Measurements from ENCODE around the gene GRK5.

Gene GRK5

DNA sequence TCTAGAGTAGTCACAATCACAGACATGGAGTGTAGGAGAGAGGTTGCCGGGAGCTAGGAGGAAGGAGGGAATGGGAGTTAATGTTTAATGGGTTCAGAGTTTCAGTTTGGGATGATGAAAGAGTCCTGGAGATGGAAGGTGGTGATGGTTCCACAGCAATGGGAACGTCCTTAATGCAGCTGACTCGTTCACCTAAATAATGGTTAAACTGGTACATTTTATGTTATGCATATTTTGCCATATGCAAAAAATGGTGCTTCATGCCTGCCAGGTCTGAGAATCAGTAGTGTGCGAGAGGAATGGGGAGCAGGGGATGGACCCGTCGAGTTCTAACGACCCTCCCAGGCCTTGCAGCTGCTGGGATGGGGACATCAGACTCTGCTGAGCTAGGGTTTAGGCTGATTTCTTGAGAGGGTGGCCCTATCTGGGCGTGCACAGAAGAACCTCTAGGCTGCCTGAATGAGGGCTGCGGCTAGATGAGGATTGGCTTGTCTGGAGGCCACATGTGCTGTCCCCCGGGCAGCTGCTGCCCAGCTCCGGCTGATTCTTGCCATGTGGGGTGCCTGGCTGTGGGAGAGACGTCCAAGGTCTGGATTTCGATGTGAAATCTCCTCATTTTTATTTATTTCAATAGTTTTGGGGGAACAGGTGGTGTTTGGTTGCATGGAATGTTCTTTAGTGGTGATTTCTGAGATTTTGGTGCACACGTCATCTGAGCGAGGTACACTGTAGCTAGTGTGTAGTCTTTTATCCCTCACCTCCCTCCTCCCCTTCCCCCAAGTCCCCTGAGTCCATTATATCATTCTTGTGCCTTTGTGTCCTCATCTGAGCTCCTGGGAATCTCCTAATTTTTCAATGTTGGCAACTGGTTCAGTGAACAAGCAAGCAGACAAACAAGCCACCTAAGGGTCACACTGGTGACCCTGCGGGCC, 116.0 kb downstream of the GRK5 start:
- DNase-seq = no peak

DNA sequence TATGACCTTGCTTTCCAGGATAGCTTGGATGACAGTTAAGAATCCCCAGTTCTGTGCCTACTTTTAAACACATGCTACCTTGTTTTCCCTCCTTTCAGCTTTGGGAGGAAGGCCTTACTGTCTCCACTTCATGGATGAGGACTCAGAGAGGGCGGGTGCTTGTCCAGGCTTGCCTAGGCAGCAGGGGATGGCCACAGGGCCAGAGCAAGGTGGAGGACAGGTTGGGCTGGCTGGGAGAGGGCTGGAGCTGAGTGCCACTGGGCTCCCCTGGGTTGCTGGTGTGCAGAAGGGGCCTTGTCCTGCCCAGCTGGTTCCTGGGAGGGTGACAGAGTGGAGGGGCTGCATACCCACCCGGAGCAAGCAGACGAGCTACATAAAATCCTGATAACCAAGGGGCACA, 117.8 kb downstream of the GRK5 start:
- DNase-seq = no peak

DNA sequence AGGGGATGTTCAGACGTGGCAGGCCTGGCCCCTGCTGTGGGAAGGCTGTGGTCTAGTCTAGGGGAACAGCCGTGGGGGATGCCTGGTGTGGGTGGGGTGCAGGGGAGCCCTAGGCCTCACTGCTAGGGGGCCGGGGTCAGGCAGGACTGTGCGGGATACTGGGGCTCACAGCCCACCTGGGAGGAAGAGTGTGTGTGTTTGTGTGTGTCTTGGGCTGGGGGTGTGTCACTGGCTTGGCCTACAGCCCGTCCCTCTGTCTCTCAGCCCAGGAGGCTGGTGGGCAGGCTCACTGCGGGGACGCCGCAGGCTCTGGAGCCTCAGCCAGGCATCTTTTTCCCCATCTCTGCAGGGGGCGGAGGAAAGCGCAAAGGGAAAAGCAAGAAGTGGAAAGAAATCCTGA, 118.8 kb downstream of the GRK5 start:
- no peak for DNase-seq

DNA sequence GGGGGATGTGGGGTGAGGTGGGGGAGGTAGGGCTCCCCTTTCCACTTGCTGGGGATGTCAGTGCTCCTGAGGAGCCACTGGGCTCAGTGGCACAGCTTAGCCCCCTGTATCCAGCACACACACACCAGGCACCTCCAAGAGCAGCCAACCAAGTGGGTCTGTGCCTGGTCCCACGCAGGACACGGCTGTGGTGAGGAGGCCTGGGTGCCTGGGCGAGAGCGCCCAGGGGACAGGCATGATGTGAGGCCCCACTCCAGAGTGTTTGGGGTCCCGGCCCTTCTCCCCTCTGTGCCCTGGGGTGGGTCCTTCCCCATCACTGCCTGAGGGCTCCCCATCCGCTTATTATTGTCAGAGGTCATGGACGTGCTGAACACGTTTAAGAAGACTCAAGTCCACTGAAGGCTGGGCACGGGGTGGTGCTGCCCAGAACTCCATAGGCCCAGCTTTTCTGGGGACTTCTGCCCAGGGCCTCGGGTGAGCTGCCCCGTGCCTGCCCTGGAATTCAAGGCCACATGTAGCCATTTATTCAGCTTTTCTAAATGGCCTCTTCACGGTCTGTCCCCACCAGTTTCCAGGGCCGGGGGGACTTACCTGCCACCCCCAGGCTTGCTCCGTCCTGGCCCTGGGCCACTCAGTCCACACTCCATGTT, 119.8 kb downstream of the GRK5 start:
- DNase-seq = no peak

DNA sequence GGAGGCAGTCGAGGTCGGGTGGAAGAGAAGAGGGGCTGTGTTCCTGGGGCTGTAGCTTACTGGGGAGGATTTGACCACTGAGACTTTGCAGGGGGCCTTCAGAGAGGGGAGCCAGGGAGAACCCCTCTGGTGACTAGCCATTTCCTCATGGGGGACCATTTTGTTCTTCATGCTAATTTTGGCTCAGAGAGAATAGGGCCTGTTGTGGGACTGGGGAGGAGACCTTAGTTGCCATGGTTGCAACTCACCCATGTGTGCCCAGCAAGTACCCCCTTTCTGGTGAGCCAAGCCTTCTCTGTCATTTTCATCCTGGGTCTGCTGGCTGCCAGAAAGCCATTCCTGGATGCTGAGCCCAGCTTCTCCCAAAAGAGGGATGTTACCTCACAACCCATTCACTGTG, 120.9 kb downstream of the GRK5 start:
- no peak for DNase-seq

DNA sequence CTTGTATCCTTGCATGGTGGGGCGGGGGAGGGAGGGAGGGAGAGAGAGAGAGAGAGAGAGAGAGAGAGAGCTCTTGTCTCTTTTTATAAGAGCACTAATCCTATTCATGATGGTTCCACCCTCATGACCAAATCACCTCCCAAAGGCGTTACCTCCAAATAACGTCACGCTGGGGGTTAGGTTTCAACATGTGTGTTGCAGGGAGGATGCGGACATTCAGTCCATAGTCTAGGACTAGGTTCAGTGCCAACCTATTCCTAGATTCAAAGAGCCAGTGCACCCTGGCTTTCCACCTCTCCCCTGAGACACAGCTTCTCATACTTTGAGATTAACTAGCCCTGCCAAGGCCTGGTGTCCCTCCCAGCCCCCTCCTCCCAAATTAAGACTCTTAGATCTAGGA, 123.0 kb downstream of the GRK5 start:
- no peak for DNase-seq

DNA sequence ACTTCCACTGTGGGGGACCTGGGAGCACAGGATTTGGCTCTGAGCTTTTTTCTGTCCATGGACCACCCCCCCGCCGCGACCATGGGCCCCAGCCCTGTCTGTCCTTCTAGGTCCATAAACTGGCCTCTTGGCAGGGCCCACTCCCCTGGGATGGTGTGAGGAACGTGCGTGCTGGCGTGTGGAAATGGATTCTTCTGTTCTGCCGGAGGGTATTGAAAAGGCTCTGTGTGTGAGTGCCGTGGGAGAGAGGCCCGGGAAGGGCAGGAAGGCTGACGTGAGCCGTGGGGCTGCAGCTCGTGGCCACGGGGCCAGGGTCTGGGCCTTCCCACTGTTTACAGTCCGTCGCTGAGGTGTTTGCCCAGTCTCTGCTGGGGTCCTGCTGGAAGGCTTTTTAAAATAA, 123.7 kb downstream of the GRK5 start:
- DNase-seq = no peak

DNA sequence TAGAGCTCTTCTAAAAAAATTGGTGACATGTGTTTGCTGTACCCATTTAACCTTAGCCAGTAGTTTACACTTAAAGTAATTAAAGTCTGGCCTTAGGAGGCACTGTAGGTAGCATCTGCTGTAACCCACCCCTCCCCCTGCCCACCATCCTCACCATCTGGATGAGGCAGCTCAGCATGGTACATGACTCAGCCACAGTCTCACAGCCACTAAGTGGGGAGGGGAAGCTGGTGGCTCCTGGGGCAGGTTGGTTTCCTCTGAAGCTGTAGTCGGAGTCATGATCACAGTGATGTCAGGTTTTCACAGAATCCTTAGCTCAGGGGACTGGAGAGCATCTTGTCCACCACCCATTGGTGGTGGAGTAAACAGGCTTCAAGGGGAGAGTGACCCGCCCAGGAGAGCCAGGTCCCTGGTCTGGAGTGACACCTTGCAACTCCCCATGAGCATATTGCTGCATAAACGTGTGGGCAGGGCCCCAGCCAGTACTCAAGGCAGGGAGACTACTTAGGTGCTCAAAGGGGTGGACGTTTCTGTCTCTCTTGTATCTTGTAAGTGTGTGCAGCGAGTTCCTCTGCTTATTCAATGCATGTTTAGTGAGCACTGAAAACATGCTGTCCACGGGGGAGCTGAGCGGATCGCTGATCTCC, 125.9 kb downstream of the GRK5 start:
- peak; percentile 40 to 79 for DNase-seq

DNA sequence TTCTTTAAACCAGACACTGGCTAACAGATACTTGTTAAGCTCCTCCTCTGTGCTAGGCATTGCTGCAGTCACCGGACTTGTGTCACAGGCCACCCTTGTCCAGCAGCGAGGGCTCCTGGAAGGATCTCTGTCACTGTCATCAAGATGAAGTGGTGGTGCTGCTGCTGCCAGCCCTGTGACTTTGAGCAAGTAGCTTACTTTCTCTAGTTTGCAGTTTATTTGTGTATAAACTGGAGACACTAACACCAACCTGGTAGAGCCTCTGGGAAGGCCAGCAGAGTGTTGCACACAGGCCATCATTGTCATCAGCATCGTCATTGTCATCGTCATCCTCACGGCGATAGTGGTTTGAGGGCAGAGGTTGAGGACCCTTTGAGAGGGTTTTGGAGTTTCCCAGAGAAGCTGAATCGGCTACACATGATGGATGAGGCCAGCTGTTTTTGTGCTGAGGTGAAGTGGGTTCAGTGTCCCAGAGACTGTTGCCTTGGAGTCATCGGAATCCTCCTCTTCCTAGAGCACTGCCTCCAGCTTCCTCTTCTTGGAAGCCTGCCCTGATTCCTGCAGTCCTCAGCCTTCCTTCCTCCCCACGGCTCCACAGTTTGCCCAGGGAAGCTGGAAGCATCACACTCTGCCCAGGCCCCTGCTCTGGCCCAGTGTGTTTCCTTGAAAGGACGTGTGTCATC, 128.4 kb downstream of the GRK5 start:
- no peak for DNase-seq

DNA sequence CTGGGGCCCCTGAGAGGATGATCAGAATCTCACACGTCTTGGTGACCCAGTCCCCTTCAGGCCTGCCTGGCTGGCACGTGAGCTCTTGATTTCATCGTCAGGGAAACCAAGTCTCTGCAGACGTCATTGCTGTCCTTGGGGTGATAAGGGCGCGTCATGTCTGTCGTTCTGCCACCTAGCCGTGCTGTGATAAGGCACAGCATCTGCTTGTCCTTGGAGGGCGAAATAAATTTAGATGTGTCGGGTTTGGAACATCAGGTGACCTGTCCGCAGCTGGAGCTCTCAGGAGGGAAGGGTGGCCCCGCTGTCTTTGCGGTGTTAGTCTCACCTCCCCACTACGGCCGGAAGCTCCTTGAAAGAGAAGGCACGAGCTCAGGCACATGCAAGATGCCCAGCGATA, 129.2 kb downstream of the GRK5 start:
- DNase-seq = no peak

DNA sequence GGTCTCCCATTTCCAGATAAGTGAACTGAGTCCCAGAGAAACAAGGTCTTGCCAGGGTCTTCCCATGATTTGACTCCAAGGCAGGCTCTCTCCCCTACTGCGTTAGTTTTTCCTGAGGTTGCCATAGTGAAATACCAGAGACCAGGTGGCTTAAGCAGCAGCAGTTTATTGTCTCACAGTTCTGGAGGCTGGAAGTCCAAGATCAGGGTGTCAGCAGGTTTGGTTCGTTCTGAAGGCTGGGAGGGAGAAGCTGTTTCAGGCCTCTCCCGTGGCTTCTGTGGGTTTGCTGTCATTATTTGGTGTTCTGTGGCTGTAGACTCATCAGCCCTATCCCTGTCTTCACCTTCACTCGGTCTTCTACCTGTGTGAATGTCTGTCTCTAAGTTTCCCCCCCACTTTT, 129.9 kb downstream of the GRK5 start:
- DNase-seq = no peak

DNA sequence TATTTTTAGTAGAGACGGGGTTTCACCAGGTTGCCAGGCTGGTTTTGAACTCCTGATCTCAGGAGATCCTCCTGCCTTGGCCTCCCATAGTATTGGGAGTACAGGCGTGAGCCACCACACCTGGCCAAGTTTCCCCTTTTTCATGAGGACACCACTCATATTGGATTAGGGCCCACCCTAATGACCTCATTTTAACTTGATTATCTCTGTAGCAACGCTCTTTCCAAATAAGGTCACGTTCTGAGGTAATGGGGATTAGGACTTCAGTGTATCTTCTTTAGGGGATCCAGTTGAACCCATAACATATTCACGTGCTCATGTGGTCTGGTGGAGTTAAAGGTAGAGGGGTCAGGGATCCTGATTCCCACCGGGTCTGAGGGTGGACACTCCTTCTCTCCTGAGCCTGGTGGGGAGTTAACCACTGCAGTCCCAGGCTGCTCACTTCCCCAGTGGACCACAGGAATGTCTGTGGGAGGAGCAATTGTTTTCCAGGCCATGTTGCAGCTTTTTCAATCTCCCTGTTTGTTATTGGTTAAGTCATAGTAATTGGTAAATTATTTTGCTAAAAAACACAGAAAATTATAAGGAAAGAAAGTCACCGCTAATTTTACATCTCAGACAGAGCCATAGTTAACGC, 130.5 kb downstream of the GRK5 start:
- no peak for DNase-seq

DNA sequence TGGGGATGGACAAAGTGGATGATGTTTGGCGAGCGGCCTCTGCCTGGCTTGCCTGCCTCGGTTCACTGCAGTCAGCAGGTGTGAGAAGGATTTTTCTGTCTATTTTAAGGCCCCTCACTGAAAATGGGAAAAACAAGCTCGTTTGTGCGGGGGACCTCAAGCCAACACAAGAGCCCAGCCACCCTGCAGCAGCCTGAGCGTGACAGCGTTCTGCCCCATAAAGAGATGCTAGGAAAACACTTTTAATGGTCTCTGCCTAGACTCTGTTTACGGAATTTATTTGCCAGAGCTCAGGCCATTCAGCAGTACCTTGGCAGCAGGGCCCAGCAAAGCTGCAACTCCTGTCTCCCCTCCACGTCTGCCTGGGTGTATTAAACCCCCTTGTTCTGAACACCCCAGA, 131.7 kb downstream of the GRK5 start:
- no peak for DNase-seq

DNA sequence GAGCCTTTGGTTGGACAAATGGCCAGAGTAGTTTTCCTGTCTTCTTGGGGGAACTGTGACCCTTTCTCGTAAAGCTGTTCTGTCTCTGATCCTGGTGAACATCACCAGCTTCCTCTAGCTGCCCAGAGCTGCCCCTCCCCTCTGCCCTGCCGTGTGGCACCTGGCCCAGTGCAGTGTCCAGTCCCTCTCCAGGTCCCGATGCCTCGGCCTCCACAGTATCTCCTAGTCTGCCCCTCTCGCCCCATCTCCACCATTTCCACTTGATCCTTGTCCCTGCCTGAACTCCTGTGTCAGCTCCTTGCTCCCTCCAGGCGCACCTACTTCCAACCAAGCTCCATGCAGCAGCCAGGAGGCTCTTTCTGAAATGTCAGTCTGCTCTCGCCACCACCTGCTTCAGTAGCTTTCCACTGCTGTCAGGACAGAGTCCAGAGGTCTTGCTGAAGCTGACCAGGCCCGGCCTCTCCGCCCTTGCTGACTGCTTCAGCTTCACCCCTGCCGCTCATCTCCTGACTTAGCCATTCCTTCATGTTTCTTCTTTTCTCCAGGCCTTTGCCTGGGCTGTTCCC, 133.6 kb downstream of the GRK5 start:
- no peak for DNase-seq

DNA sequence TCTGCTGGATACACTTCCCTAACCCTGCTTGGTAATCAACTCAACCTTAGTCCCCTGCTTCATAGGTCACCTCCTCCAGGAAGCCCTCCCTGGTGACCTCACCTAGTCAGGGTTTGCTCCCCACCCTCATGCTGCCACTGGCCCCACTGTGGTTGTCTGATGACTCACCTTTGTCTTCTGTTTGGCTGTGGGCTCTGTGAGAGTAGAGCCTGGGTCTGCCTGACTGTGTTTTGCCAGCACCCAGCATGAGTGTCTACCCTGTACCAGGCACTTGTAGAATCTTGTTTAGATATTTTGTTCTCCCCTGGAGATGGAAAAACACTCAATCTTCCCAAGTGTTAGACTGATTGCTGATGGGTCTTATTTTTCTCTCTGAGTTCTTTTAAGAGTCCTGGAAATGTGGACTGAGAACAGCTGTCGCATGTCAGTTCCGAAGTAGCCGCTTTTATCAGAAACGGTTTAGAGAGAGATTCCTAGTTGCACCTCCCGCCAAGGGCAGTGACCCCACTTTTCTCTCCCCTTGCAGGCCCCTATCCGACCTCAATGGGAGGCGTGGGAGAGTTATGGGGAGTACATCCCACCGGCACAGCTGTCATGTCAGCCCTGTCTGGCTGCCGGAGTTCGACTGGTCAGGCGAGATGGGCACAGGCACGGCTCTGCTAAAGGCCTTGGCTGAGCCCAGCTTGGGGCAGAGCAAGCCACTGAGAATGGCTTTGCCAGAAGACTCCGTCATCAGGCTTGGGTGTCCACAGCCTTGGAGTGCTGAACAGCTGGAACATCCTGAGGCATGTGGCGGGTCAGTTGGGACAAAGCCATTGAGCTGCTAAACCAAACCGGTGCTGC, 134.3 kb downstream of the GRK5 start:
- DNase-seq = peak; percentile 24 to 53

DNA sequence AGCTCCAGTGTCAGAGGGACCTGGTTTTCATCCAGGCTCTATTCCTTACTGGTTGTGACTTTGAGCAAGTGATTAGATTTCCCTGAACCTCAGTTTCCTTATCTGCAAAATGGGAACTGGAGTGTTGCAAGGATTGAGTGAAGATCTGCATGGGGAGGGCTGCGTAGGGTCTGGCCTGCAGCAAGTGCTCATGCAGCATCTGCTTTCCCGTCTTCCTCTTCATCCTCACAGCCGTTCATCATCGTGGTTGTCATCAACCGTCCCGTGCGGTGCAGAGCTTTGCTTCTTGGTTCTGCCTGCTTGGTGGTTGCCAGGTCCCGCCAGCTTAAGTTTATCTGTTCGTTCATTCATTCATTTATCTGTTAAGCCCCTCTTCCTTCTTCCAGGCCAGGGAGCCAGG, 135.0 kb downstream of the GRK5 start:
- no peak for DNase-seq

DNA sequence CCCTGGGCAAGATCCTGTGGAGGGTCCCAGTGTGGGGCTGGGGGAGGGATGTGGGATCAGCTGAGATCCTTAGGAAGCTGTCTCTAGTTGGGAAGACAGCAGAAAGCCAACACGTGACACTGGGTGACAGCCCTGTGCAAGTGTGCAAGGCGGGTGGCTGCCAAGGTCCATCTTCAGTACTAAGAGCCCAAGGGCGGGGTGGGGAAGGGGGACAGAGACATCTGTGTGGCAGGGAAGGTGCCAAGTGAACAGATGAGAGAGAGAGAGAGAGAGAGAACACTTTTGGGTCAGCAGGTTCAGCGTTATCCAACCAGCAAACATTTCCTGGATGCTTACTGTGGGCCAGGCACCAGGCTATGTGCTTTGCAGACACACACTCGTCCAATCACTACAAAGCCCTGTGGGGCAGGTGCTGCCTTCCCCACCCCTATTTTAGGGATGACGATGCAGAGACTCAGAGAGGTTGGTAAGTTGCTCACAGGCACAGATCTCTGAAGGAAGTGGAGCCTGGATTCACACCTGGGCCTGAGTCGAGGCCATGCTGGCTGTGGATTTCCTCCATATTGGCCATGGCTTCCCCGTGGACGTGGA, 135.7 kb downstream of the GRK5 start:
- DNase-seq = no peak

DNA sequence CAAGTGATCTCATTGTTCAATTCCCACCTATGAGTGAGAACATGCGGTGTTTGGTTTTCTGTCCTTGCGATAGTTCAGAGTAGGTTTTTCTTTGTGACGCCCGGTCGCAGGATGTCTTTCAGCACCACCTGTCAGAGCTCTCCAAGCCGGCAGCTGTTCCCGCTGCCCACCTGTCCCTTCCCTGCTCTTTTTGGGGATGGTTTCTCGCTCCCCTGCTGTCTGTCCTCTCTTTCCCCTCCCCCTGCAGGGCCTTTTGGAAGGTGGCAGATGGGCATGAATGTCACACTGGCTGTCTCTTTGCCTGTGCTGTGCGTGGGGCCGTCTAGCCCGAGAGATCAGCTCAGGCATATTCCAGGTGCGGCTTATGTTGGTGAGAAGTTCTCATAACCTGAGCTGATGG, 137.0 kb downstream of the GRK5 start:
- no peak for DNase-seq

DNA sequence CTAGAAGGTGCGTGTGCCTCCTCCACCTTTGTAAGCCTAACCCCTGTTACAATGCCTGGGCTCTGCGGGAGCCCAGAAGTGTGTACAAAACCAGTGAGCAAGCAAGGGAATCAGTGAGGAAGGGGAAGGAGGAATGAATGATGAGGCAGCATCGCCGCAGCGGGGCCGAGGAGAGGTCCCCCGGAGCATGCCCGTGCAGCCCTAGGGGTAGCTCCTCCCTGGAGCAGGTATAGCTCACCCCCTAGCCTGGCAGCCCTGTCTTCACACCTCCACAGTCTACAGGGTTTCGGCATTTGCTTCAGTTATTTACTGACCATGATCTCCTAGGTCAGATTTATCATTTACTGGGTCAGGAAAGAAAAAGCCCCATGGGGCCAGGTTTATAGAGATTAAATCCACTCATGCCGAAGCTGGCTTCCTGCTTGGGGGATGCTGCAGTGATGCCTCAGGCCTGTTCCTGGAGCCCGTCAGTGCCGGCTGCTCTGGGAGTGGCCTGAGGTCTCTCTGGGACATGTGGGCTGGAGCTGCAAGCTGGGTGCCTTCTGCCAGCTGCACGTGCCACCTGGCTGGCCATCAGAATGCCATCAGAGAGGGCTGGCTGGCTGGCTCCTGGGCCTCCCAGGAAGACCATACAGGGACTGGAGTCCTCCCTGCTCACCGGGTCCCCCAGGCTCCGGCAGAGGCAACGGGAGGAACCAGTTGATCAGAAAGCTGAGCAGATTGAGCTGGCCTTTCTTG, 138.9 kb downstream of the GRK5 start:
- no peak for DNase-seq

Measured in stimulated activated CD4-positive, alpha-beta T cell treated with anti-CD3 and anti-CD28 coated beads, Interleukin-4, amount 100 ng/mL, for 4 hours (primary cell).